ENCODE measurements around the gene ZBTB7C. TPM values are rescaled to one million over a fixed set of nuclear protein-coding genes. Genes with fewer than 3 reads are reported as not detected.
A peak's percentile ranks its signal among the peaks of the same experiment; 100 is the strongest.

The ZBTB7C gene
- polyA plus RNA-seq, 1 donor (not counting 4 experiments of a cell fraction or from before 2014, with no cell fraction given): 0.58 TPM

- H3K27ac ChIP-seq (ENCODE audit: control insufficient read depth, insufficient read depth, low read length): no peak overlapping the region
- H3K36me3 ChIP-seq (ENCODE audit: control insufficient read depth in 2 of 2, extremely low read depth in 1 of 2, insufficient read depth in 2 of 2, low read length in 2 of 2): no peaks in the 10 kb centered on the region
- no peak for DNase-seq (ENCODE audit: low read depth, low spot score)
Measured at GRCh38 chr18:48108136-48108535, 301.0 kb downstream of the ZBTB7C start.

DNA sequence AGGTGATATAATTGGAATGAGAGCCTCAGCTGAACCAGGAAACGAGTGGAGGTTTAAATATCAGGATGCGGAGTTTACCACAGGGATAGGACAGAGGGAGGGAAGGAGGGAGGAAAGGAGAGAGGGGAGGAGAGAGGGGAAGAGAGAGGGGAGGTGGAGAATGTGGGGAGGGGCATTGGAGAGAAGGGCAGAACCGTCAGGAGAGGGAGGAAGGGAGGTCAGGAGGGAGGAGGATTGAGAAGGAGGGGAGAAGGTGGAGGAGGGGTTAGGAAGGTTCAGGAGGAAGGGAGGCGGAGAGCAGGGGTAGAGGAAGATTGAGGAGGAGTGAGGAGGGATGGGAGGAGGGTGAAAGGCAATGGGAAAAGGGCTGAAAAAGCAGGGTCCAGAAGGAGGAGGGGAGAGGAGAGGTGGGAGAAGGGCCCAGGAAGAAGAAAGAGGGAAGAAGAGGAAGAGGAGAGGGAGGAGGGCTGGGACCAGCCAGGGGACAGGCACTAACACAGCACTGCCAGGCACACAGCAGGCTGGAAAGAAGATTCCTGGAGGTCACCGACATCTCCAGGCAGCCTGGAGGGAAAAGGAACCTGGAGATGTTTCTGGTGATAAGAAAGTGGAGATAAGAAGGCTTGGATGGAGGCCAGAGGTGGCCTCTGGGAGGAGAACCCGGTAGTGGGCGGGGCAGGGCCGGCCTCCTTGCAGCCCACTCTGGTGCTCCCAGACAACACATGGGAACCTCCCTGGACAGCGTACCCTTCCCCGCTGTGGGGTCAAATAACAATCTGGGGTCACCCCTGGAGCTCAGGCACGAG lies 302.0 kb downstream of the ZBTB7C start:
- Histone ChIP-seq H4K20me1 (ENCODE audit: control insufficient read depth, extremely low read depth, insufficient read depth, low read length) (no peaks in the 10 kb centered on the region), H3K9ac (ENCODE audit: control insufficient read depth, extremely low read depth, insufficient read depth, low read length) (no peak overlapping the region), H3K27ac (ENCODE audit: control insufficient read depth, insufficient read depth, low read length) (no peak overlapping the region), H3K9me1 (ENCODE audit: control insufficient read depth, extremely low read depth, insufficient read depth, low read length) (no peaks in the 10 kb centered on the region), H3K9me3 (ENCODE audit: control insufficient read depth, low read depth, low read length) (no peaks in the 10 kb centered on the region), H3K4me2 (ENCODE audit: control insufficient read depth, extremely low read depth, insufficient read depth, low read depth, low read length) (no peak overlapping the region), H2AFZ (ENCODE audit: control insufficient read depth, low read length) (no peak overlapping the region), H3K79me2 (ENCODE audit: control insufficient read depth, insufficient read depth, low read length) (no peaks in the 10 kb centered on the region), H3K27me3 (ENCODE audit: control insufficient read depth, extremely low read depth, insufficient read depth, low read length) (peaks cover 30% of the 10 kb centered on the region), H3K4me3 (ENCODE audit: control insufficient read depth in 2 of 3, extremely low read depth in 1 of 3, insufficient read depth in 2 of 3, low read depth in 1 of 3, low read length in 3 of 3) (no peak overlapping the region), H3K36me3 (ENCODE audit: control insufficient read depth in 2 of 2, extremely low read depth in 1 of 2, insufficient read depth in 2 of 2, low read length in 2 of 2) (no peaks in the 10 kb centered on the region), H3K4me1 (ENCODE audit: control insufficient read depth, extremely low read depth, insufficient read depth, low read length) (no peaks in the 10 kb centered on the region)
- dilution Hi-C loops (cut with MboI; ENCODE audit: extremely low pct_ligation_motif_present, low sequenced_read_pairs): no loop called here
- no peak for FAIRE-seq
- no peak for DNase-seq (ENCODE audit: low read depth, low spot score)
- TF ChIP-seq CTCF (optimal IDR thresholded peaks at IDR 0.05 in 1 of 3, IDR thresholded peaks at IDR 0.05 in 1 of 3, conservative IDR thresholded peaks at IDR 0.05 in 1 of 3; ENCODE audit: extremely low read depth in 1 of 3, insufficient read depth in 2 of 3, low read length in 3 of 3) (no peak), EZH2 (IDR thresholded peaks at IDR 0.05; ENCODE audit: low read length) (peak; percentile 50)

More at GRCh38 chr18:48108136-48108535, 301.0 kb downstream of the ZBTB7C start:
- dilution Hi-C loops (cut with MboI; ENCODE audit: extremely low pct_ligation_motif_present, low sequenced_read_pairs): no loop called here
- Histone ChIP-seq H3K9ac (ENCODE audit: control insufficient read depth, extremely low read depth, insufficient read depth, low read length) (no peak overlapping the region), H3K79me2 (ENCODE audit: control insufficient read depth, insufficient read depth, low read length) (no peaks in the 10 kb centered on the region), H4K20me1 (ENCODE audit: control insufficient read depth, extremely low read depth, insufficient read depth, low read length) (no peaks in the 10 kb centered on the region), H3K27me3 (ENCODE audit: control insufficient read depth, extremely low read depth, insufficient read depth, low read length) (peaks cover 30% of the 10 kb centered on the region), H2AFZ (ENCODE audit: control insufficient read depth, low read length) (no peak overlapping the region), H3K4me3 (ENCODE audit: control insufficient read depth in 2 of 3, extremely low read depth in 1 of 3, insufficient read depth in 2 of 3, low read depth in 1 of 3, low read length in 3 of 3) (no peak overlapping the region), H3K9me3 (ENCODE audit: control insufficient read depth, low read depth, low read length) (no peaks in the 10 kb centered on the region), H3K4me2 (ENCODE audit: control insufficient read depth, extremely low read depth, insufficient read depth, low read depth, low read length) (no peak overlapping the region), H3K9me1 (ENCODE audit: control insufficient read depth, extremely low read depth, insufficient read depth, low read length) (no peaks in the 10 kb centered on the region), H3K4me1 (ENCODE audit: control insufficient read depth, extremely low read depth, insufficient read depth, low read length) (no peaks in the 10 kb centered on the region)
- TF ChIP-seq EZH2 (IDR thresholded peaks at IDR 0.05; ENCODE audit: low read length) (no peak), CTCF (optimal IDR thresholded peaks at IDR 0.05 in 1 of 3, IDR thresholded peaks at IDR 0.05 in 1 of 3, conservative IDR thresholded peaks at IDR 0.05 in 1 of 3; ENCODE audit: extremely low read depth in 1 of 3, insufficient read depth in 2 of 3, low read length in 3 of 3) (no peak)
- no peak for FAIRE-seq
